HepG2 (cell line): ENCODE results near the gene ARHGAP15. TPM values are rescaled to one million over a fixed set of nuclear protein-coding genes. Genes with fewer than 3 reads are reported as not detected.

Experiments
- ATAC-seq: fragments of 200-7000 bp; cut with Tn5 transposase; 3 replicates; pipeline ENCODE4 v1.9.1; 2020; ENCODE audit warnings: mild to moderate bottlenecking, moderate library complexity
- BruUV-seq: library from RNA; stranded (reverse); fragments of 400-500 nt; replicated peaks from 2 replicates; lab custom pipeline; 2021; lab: Mats Ljungman, UMichigan
- CTCF ChIA-PET: fragments of 300-600 bp; formaldehyde crosslinking; extraction: SDS; loops from one replicate; lab custom pipeline; 2021; ENCODE audit warnings: low total read pairs, inconsistent platforms, low intra/inter-chr PET ratio; lab: Yijun Ruan, JAX
- POLR2A ChIA-PET: fragments of 350-600 bp; sonication (Branson Sonifier 250); formaldehyde crosslinking; loops from one replicate; lab custom pipeline; 2020; ENCODE audit warnings: antibody characterized with exemption, inconsistent platforms; lab: Yijun Ruan, JAX
- DNase-seq: peaks from one replicate; pipeline ENCODE4 v3.0.0-alpha.2; 2015; ENCODE audit warnings: low spot score
- FAIRE-seq: peaks from 3 replicates; lab custom pipeline; 2011; peaks lifted over from hg19 to GRCh38; lab: Jason Lieb, UNC
- H2AFZ ChIP-seq: one replicate; pipeline ENCODE4 v1.6.1; 2011; ENCODE audit warnings: low read length, inconsistent platforms
- H3K27ac ChIP-seq: fragments of 300-600 bp; 3 replicates; pipeline ENCODE4 v1.8.0; 2011; ENCODE audit warnings: mixed run types, mild to moderate bottlenecking, mixed read lengths, low read length, inconsistent platforms; ENCODE audit not compliant: insufficient read depth; ENCODE audit errors: extremely low read length
- H3K27me3 ChIP-seq, 2 experiments: fragments of 200-600 bp in 1 of 2; 2 replicates in 1 of 2; 3 replicates in 1 of 2; pipeline versions ENCODE4 v1.6.0 to v1.8.0; 2011; ENCODE audit warnings: low read length in 2 of 2, mild to moderate bottlenecking in 2 of 2, moderate library complexity in 2 of 2, inconsistent platforms in 1 of 2; ENCODE audit not compliant: insufficient read depth in 2 of 2, control insufficient read depth in 1 of 2
- H3K36me3 ChIP-seq, 2 experiments: fragments of 200-600 bp in 1 of 2; replicated peaks in 1 of 2; 2 replicates in 1 of 2; 3 replicates in 1 of 2; pipeline versions ENCODE4 v1.5.1 to v1.8.0; 2011; ENCODE audit warnings: low read length in 2 of 2, inconsistent platforms in 1 of 2; ENCODE audit not compliant: insufficient read depth in 2 of 2, control insufficient read depth in 1 of 2
- H3K4me1 ChIP-seq: 2 replicates; pipeline ENCODE4 v1.5.1; 2012; ENCODE audit warnings: low read length, inconsistent platforms; ENCODE audit not compliant: insufficient read depth
- H3K4me2 ChIP-seq: 2 replicates; pipeline ENCODE4 v1.6.0; 2011; ENCODE audit warnings: low read depth, low read length, inconsistent platforms
- H3K4me3 ChIP-seq, 3 experiments: fragments of 200-600 bp in 1 of 3; sonication (generic), shearing (Covaris generic) in 1 of 3; replicated peaks in 1 of 3; 2 replicates each; pipeline ENCODE4 v1.5.1; 2011 to 2016; ENCODE audit warnings: low read length in 3 of 3, inconsistent platforms in 2 of 3, low read depth in 2 of 3, mild to moderate bottlenecking in 2 of 3, control low read depth in 1 of 3, mixed read lengths in 1 of 3; ENCODE audit not compliant: insufficient read depth in 1 of 3
- H3K79me2 ChIP-seq: one replicate; pipeline ENCODE4 v1.6.1; 2011; ENCODE audit warnings: low read length, inconsistent platforms; ENCODE audit not compliant: insufficient read depth
- H3K9ac ChIP-seq: 2 replicates; pipeline ENCODE4 v1.6.0; 2011; ENCODE audit warnings: mild to moderate bottlenecking, low read depth, low read length, inconsistent platforms; ENCODE audit not compliant: insufficient read depth
- H3K9me3 ChIP-seq: 2 replicates; pipeline ENCODE4 v1.5.1; 2012; ENCODE audit warnings: mild to moderate bottlenecking, low read length
- H4K20me1 ChIP-seq: 2 replicates; pipeline ENCODE4 v1.6.0; 2011; ENCODE audit warnings: inconsistent platforms, mild to moderate bottlenecking, low read length, moderate library complexity; ENCODE audit not compliant: insufficient read depth
- GABPB1 ChIP-seq: IDR thresholded peaks from 2 replicates; pipeline ENCODE4 v1.6.1; 2016; ENCODE audit warnings: mild to moderate bottlenecking, missing genetic modification reagents, moderate library complexity, missing compliant biosample characterization
- HBP1 ChIP-seq: IDR thresholded peaks from 2 replicates; pipeline ENCODE4 v1.6.1; 2016; ENCODE audit warnings: low read depth, control low read depth
- HCFC1 ChIP-seq: fragments of 150-350 bp; IDR thresholded peaks from 2 replicates; pipeline ENCODE4 v1.6.1; 2014; ENCODE audit warnings: low read depth, low read length
- NRL ChIP-seq: sonication (generic); formaldehyde crosslinking; IDR thresholded peaks from 2 replicates; pipeline ENCODE4 v1.5.0; 2020; ENCODE audit warnings: missing genetic modification reagents, mild to moderate bottlenecking, moderate library complexity, borderline replicate concordance
- RELA ChIP-seq: sonication (generic); formaldehyde crosslinking; IDR thresholded peaks from 2 replicates; pipeline ENCODE4 v1.4.0; 2020; ENCODE audit warnings: missing genetic modification reagents
- ZNF10 ChIP-seq: sonication (generic); formaldehyde crosslinking; IDR thresholded peaks from 2 replicates; pipeline ENCODE4 v1.4.0; 2020; ENCODE audit warnings: mild to moderate bottlenecking, low read depth, missing genetic modification reagents, borderline replicate concordance
- ZNF17 ChIP-seq: sonication (generic); formaldehyde crosslinking; IDR thresholded peaks from 2 replicates; pipeline ENCODE4 v1.5.0; 2020; ENCODE audit warnings: mild to moderate bottlenecking, missing genetic modification reagents
- ZNF205 ChIP-seq: IDR thresholded peaks from 2 replicates; pipeline ENCODE4 v1.6.1; 2018; ENCODE audit warnings: missing biosample characterization, missing genetic modification reagents
- ZNF672 ChIP-seq: sonication (generic); formaldehyde crosslinking; IDR thresholded peaks from 2 replicates; pipeline ENCODE4 v1.8.1; 2022; ENCODE audit warnings: missing genetic modification reagents
- ZNF703 ChIP-seq: sonication (generic); formaldehyde crosslinking; IDR thresholded peaks from 2 replicates; pipeline ENCODE4 v1.5.1; 2020; ENCODE audit warnings: missing genetic modification reagents, mild to moderate bottlenecking, moderate library complexity, borderline replicate concordance
- ZNF75D ChIP-seq: sonication (generic); formaldehyde crosslinking; IDR thresholded peaks from 2 replicates; pipeline ENCODE4 v1.8.1; 2023; ENCODE audit warnings: missing genetic modification reagents, mild to moderate bottlenecking, borderline replicate concordance
- WGBS: methylation state at CpG from one replicate; pipeline ENCODE4 v1.1.6; 2017; ENCODE audit warnings: low lambda C conversion rate; 5-methylcytosine and 5-hydroxymethylcytosine counted together
- in situ Hi-C: cut with HindIII; loops from 2 replicates; pipeline ENCODE4 v1.10.0; 2017; ENCODE audit warnings: low pct_unique_long_range_greater_than_20kb; ENCODE audit not compliant: extremely low pct_ligation_motif_present
- intact Hi-C: fragments of 100-400 bp; cut with micrococcal nuclease; formaldehyde crosslinking; loops from one replicate; pipeline ENCODE4 v1.10.0; 2022; ENCODE audit not compliant: unreplicated experiment
- polyA plus RNA-seq, 8 experiments: library from polyadenylated mRNA; depleted of rRNA in 3 of 8; stranded (reverse) in 7 of 8; unstranded in 1 of 8; fragments of >200 nt; fragmentation: Illumina TruSeq in 4 of 8; extraction: Trizol in 4 of 8; gene quantifications; 2 replicates each; pipeline versions ENCODE4 v1.2.1 to v1.2.3, GENCODE V29; 2011 to 2016; ENCODE audit warnings: low read depth in 4 of 8, missing spikeins in 1 of 8, mixed read lengths in 1 of 8; ENCODE audit not compliant: insufficient read depth in 1 of 8
- total RNA-seq, 5 experiments: library from RNA; depleted of rRNA; stranded (reverse); fragments of >200 nt; fragmentation: Illumina TruSeq; extraction: Trizol; gene quantifications; 2 replicates each; pipeline ENCODE4 v1.2.3, GENCODE V29; 2016; ENCODE audit warnings: low read depth in 1 of 5

The ARHGAP15 gene
- total and polyA plus RNA-seq, 2 of the 13 experiments (the other 11 are each of a cell fraction or from before 2014, with no cell fraction given) = 0.04 TPM; not detected in 1

GRCh38 chr2:143736904-143737303 lies 607.7 kb downstream of the ARHGAP15 start (continued):
- TF ChIP-seq ZNF17 (CRISPR knock-in tag) (no peak), HBP1 (no peak), GABPB1 (CRISPR knock-in tag) (no peak), ZNF703 (no peak)

- no TSS peak for BruUV-seq
- Histone ChIP-seq H3K4me2 (no peak overlapping the region), H3K36me3 (no peaks in the 10 kb centered on the region), H3K4me3 (no peak overlapping the region), H4K20me1 (no peaks in the 10 kb centered on the region), H3K4me1 (no peaks in the 10 kb centered on the region), H3K9ac (no peak overlapping the region), H3K27me3 (peaks cover 0 to 2% of the 10 kb centered on the region in 2 experiments; a peak in 1 of 5 replicates), H3K9me3 (no peaks in the 10 kb centered on the region), H2AFZ (no peak overlapping the region), H3K79me2 (no peaks in the 10 kb centered on the region), H3K27ac (no peak overlapping the region)
- in situ Hi-C loops = no loop called here
- 35% methylated on average over 5 of the region's 5 CpGs for WGBS
- ChIA-PET POLR2A (no interaction called here), CTCF (no interaction called here)
- no peak for FAIRE-seq
- DNase-seq = no peak
- no peak for ATAC-seq
- intact Hi-C loops = no loop called here
- no peak for TF ChIP-seq ZNF672 (CRISPR knock-in tag)
- no peak for TF ChIP-seq ZNF10 (CRISPR knock-in tag)
- TF ChIP-seq ZNF75D (CRISPR knock-in tag) = no peak
- TF ChIP-seq HCFC1 = no peak
- TF ChIP-seq NRL (CRISPR knock-in tag) = no peak
- no peak for TF ChIP-seq ZNF205 (CRISPR knock-in tag)
- TF ChIP-seq RELA (CRISPR knock-in tag) = no peak
Observed at GRCh38 chr2:143740431-143740830, 611.2 kb downstream of the ARHGAP15 start.
